Daoy (cell line): ENCODE data around the gene INHBB. TPM values are rescaled to one million over a fixed set of nuclear protein-coding genes. Genes with fewer than 3 reads are reported as not detected.

ENCODE experiments used
- DNase-seq: peaks from one replicate; pipeline ENCODE4 v3.0.0-alpha.2; 2015; ENCODE audit warnings: low read depth
- total RNA-seq: library from RNA; depleted of rRNA; stranded (reverse); fragments of >200 nt; shearing (Covaris generic); gene quantifications from 2 replicates; pipeline ENCODE4 v1.2.3, GENCODE V29; 2014

The INHBB gene
- total RNA-seq, 1 experiment from 2014 or later = 0.29 TPM

GRCh38 chr2:120342446-120342845, 3.5 kb upstream of the INHBB start:
- no peak for DNase-seq

DNA sequence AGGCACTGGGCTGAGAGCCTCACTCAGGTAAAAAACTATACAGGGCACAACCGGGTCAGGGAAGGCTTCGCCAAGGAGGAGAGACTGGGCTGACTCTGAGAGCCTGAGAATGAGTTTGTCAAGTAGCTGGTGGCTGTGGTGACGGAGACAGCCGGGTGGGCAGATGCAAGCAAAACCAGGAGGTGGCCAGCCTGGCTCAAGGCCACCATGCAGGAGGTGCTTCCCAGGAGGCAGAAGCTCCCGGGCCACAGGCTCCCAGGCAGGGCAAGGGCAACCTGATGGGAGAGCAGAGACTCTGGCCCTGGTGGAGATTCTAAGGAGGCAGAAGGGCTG, 2.9 kb upstream of the INHBB start:
- DNase-seq = no peak

DNA sequence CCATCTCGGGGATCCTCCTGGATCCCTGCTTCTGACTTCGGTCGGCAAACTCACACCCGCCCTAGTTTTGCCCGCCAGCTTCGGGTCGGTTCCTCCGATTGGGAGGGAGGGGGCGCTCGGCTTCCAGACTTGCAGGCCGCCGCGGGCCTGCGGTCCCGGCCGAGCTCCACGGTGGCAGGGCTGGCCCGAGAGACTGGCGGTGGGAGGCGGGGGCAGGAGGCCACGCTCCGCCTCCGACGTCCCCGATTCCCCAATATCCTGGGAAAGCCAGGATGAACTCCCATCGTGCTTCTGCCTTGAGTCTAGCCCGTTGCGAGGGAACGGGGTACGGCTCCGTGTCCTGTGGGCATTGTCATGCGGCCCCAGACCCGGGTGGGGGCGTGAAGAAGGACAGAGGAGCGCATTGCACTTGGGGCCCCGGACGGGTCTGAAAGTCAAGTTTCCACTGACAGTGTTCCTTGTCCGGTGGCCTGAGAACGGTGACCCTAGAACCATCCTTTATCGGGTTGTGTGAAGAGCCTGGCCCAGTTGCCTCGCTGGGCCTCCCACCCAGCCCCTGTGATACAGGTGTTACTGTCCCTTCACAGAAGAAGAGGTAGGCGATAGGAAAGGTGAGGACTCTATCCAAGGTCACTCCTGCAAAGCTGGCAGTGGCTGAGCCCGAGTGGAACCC, 2.4 kb upstream of the INHBB start:
- peak; percentile 88 for DNase-seq

DNA sequence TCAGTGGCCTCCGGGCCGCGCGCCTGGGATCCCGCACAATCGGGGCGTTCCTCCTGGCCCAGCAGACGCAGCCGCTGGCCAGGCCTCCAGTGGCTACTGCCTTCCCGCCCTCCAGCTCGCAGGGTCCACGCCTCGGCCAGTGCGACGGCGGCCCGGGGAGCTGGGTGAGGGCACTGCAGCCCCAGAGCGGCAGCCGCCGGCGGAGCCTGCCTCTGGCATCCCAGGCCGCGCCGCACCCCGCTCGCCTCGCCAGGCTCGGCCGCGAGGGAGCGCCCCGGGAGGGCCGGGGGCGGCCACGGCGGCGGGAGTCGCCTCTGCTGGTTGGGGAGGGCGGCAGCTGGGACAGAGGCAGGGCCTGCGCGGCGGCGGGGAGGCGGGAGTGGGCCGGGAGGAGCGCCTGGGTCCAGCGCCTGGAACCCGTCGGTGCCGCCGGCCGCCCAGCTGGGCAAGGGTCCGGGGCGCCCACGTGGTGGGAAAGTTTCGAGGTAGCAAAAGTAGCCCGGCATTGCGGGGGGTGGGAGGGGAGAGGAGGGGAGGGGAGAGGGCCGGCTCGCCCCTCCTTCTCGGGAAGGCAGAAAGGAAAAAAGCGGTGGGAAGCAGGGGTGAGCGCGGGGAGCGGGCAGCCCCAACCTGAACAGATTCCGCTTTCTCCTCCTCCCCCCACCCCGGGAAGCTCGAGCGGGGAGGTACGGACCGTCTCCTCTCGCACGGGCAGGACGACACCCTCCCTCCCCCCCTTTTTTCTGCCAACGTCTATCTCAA, 1.5 kb upstream of the INHBB start:
- DNase-seq = peak; percentile 58

DNA sequence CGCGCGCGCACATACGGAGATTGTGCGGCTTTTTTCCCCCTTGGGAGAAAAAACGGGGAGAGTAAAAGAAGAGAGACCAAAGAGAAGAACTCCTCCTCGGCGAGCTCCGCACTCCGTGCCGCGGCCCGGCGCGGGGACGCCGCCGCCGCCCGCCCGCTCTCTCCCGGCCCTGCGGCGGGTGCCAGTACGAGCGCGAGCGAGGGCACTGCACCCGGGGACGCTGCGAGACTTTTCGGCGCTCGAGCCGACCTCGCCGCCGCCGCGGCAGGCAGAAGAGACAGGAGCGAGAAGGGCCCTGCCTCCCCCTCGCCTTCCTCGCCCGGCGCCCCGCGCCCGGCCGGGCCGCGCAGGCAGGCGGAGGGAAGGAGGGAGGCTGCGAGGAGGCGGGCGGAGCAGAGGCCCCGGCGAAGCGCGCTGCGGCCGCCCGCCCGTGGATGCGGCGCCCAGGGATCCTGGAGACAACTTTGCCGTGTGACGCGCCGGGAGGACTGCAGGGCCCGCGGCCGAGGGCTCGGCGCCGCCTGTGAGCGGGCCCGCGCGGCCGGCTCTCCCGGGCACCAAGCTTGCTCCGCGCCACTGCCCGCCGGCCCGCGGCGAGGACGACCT, 857 bp upstream of the INHBB start:
- DNase-seq = peak; percentile 54

DNA sequence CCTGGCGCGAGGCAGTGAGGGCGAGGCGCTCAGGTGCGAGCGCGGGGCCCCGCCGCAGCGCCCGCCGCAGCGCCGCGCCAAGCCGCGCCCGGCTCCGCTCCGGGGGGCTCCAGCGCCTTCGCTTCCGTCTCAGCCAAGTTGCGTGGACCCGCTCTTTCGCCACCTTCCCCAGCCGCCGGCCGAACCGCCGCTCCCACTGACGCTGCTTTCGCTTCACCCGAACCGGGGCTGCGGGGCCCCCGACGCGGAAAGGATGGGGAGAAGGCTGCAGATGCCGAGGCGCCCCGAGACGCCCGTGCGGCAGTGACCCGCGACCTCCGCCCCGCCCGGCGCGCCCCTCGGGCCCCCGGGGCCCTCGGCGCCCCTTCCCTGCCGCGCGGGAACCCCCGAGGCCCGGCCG, 328 bp upstream of the INHBB start:
- DNase-seq = no peak

DNA sequence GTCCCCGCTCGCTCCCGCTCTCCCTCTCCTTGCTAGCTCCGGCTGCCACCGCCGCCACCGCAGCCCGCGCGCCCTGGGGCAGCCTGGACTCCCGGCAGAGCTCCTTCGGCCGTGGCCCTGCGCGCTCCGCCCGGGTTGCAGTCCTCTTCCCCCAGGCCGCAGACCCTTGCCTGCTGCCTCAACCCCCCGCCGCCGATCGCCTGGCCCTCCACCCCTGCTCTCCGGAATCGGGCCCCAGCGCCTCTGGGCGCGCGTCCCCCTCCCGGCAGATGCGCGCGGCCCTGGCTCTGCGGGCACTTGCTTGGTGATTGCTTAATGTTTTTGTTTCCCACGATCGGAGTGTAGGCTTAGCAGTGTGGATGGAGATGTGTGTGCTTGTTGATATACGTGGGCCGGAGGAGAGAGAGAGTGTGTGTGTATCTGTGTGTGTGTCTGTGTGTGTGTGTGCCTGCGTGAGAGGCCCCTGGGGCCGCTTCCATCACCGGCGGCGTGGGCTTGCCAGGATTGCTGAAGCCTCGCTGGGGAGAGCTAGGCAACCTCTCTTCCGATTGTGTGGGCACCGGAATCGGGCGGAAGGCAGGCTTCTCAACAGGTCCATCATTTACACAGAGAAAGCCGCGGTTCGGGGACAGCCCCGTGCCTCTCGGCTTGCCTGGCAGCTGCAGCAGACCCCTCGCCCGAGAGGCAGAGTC, 877 bp downstream of the INHBB start:
- no peak for DNase-seq

DNA sequence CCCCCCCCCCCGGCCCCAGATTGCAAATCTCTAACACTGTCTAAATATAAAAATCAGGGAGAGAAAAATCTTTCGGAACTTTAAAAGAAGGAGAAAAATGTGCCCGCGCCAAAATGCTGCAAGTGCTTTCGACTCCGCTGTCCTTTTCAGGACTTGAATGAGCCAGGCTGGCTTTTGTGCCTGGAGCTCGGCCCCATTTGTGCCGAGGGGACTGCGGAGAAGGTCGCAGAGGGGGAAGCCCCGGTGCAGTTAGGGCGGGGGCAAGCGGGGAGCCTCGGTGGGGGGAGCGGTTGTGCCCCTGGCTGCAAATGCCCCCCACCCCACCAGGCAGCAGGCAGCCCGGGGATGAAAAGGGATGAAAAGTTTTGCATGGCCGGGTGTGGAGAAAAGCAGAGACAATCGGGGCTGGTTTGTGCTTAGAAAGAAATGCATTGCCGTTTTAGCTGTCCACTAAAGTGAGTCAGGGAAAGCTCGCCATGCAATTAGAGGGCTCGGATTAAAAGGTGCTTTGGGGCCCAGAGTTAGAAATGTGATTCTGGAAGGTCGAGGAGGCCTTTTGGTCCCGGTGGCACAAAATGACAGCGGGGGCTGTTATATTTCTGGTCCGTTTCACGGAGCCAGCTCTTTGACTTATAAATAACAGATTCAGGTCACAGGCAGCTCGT, 1.6 kb downstream of the INHBB start:
- DNase-seq = no peak

GRCh38 chr2:120348134-120348736, 2.3 kb downstream of the INHBB start:
- no peak for DNase-seq

- no peak for DNase-seq
Observed at GRCh38 chr2:120348737-120349439, 3.0 kb downstream of the INHBB start.

- DNase-seq = no peak
Observed at GRCh38 chr2:120349440-120349921, 3.5 kb downstream of the INHBB start.

DNA sequence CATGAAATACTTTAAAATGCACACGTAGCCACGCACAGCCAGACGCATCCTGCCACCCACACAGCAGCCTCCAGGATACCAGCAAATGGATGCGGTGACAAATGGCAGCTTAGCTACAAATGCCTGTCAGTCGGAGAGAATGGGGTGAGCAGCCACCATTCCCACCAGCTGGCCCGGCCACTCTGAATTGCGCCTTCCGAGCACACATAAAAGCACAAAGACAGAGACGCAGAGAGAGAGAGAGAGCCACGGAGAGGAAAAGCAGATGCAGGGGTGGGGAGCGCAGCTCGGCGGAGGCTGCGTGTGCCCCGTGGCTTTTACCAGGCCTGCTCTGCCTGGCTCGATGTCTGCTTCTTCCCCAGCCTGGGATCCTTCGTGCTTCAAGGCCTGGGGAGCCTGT, 4.1 kb downstream of the INHBB start:
- DNase-seq = no peak

- DNase-seq = no peak
Observed at GRCh38 chr2:120350801-120351320, 4.9 kb downstream of the INHBB start.

GRCh38 chr2:120352696-120353590, 7.0 kb downstream of the INHBB start:
- peak; percentile 55 for DNase-seq

DNA sequence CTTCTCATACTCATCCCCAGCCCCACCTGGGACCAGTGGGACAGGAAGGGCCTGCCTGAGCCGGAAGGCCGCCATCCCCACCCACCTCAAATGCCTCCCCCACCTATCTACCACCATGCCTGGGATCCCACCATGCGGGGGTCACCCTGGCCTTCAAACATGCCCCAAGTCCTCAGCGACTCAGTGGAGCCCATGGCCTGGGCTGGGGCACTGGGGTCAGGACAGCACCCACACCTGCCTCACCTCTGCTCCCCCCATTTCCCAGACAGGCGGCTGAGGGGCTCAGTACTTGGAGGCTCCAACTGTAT, 7.6 kb downstream of the INHBB start:
- no peak for DNase-seq

DNA sequence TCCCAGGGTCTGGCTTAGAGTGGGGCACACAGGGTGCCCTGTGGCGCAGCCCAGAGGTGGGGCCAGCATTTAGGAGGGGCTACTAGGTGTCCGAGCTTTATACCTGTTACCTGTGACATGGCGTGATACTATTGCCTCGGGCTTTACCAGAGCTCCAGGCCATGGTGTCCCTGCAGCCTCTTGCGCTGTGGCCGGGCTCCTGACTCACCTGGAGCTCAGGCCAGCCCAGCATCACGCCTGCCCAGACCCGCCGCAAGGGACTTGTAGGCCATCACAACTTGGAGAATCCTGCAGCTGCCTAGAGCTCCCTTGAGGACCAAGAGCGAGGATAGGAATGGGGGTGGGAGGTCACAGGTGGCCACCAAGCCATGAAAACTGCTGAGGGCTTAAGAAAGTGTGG, 8.0 kb downstream of the INHBB start:
- no peak for DNase-seq

GRCh38 chr2:120354467-120354866, 8.5 kb downstream of the INHBB start:
- DNase-seq = no peak

- no peak for DNase-seq
Observed at GRCh38 chr2:120354935-120355779, 9.2 kb downstream of the INHBB start.

DNA sequence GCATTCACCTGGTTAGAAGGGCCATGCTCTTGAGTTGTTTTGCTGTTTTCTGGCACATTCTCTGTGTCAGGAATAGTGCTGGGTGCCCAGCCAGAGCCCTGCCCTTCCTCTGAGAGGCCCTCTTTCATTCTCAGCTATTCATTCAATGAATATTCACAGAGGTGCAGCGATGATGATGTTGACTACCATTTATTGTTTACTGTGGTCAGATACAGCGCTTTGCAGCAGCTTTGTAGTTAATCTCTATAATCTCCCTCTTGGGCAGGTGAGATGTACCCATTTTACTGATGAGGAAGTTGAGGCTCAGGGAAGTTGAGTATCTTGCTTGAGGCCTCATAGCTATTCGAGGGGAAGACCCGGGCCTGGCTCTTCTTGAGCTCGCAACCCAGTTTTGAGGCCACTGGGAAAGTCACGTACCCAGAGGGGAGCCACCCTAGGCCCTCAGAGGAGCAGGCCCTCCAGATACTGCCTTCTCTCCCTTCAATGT, 9.9 kb downstream of the INHBB start:
- no peak for DNase-seq
